Peyer's patch (tissue), 4 donors: ENCODE data around the gene NPM1.

ENCODE experiments used
- CTCF ChIP-seq, 6 experiments: fragments of 450-650 bp in 4 of 6; fragments of 200-600 bp in 2 of 6; sonication (generic) in 1 of 6; IDR thresholded peaks; one replicate each; pipeline ENCODE4 v1.5.1; 2017 to 2019; ENCODE audit warnings: antibody characterized with exemption in 6 of 6, mild to moderate bottlenecking in 3 of 6, moderate library complexity in 1 of 6
- POLR2A ChIP-seq, 2 donors: fragments of 450-650 bp; IDR thresholded peaks; one replicate each; pipeline ENCODE4 v1.5.1; 2017; ENCODE audit warnings: antibody characterized with exemption in 2 of 2, mild to moderate bottlenecking in 2 of 2, moderate library complexity in 2 of 2

- TF ChIP-seq CTCF (IDR thresholded peaks at IDR 0.05) (no peak), POLR2A (IDR thresholded peaks at IDR 0.05) (no peak)
These were observed 12.5 kb downstream of the NPM1 start for GRCh38 chr5:171400169-171400568.
